IMR-90 (cell line): ENCODE data around the gene SOX8. TPM values are rescaled to one million over a fixed set of nuclear protein-coding genes. Genes with fewer than 3 reads are reported as not detected.

Experiments used
- ATAC-seq: fragments of 200-7000 bp; cut with Tn5 transposase; 2 replicates; pipeline ENCODE4 v1.9.1; 2020; ENCODE audit warnings: low read depth, mild to moderate bottlenecking, moderate library complexity
- BruUV-seq: library from RNA; stranded (reverse); fragments of 400-500 nt; replicated peaks from 2 replicates; lab custom pipeline; 2021; lab: Mats Ljungman, UMichigan
- CTCF ChIA-PET: fragments of 300-600 bp; formaldehyde crosslinking; extraction: SDS; loops from one replicate; lab custom pipeline; 2021; ENCODE audit warnings: antibody characterized with exemption; lab: Yijun Ruan, JAX
- POLR2A ChIA-PET: fragments of 300-600 bp; sonication (Branson Sonifier 250); formaldehyde crosslinking; loops from one replicate; lab custom pipeline; 2022; ENCODE audit warnings: antibody characterized with exemption; ENCODE audit not compliant: unreplicated experiment; lab: Charles Lee
- DNase-seq: peaks from one replicate; pipeline ENCODE4 v3.0.0; 2013
- H2AFZ ChIP-seq: replicated peaks from 2 replicates; pipeline ENCODE3; 2013; ENCODE audit warnings: low read length, mild to moderate bottlenecking; ENCODE audit not compliant: poor library complexity
- H2AK5ac ChIP-seq: 2 replicates; pipeline ENCODE4 v1.6.1; 2013; ENCODE audit warnings: low read depth, low read length, inconsistent platforms
- H2AK9ac ChIP-seq: replicated peaks from 2 replicates; pipeline ENCODE3; 2013; ENCODE audit warnings: mild to moderate bottlenecking, low read depth, low read length, moderate library complexity; ENCODE audit not compliant: poor library complexity
- H2BK120ac ChIP-seq: 2 replicates; pipeline ENCODE4 v1.6.1; 2013; ENCODE audit warnings: low read depth, low read length, inconsistent platforms
- H2BK15ac ChIP-seq: 3 replicates; pipeline ENCODE4 v1.6.1; 2013; ENCODE audit warnings: low read depth, low read length, inconsistent platforms
- H2BK20ac ChIP-seq: 2 replicates; pipeline ENCODE4 v1.6.1; 2013; ENCODE audit warnings: low read depth, mild to moderate bottlenecking, inconsistent platforms, low read length, moderate library complexity
- H2BK5ac ChIP-seq: 2 replicates; pipeline ENCODE4 v1.6.1; 2013; ENCODE audit warnings: mild to moderate bottlenecking, low read depth, low read length, inconsistent platforms; ENCODE audit not compliant: poor library complexity, severe bottlenecking
- H3K14ac ChIP-seq: replicated peaks from 2 replicates; pipeline ENCODE4 v1.6.1; 2013; ENCODE audit warnings: low read depth, low read length, inconsistent platforms
- H3K18ac ChIP-seq: 2 replicates; pipeline ENCODE4 v1.6.1; 2013; ENCODE audit warnings: low read depth, low read length, control low read depth
- H3K23ac ChIP-seq: 2 replicates; pipeline ENCODE4 v1.6.1; 2013; ENCODE audit warnings: low read depth, low read length, inconsistent platforms
- H3K27ac ChIP-seq: 2 replicates; pipeline ENCODE4 v1.5.1; 2013; ENCODE audit warnings: mild to moderate bottlenecking, control low read depth, low read length; ENCODE audit not compliant: insufficient read depth
- H3K27me3 ChIP-seq: 2 replicates; pipeline ENCODE4 v1.6.1; 2013; ENCODE audit warnings: low read length; ENCODE audit not compliant: control insufficient read depth, insufficient read depth
- H3K36me3 ChIP-seq: 2 replicates; pipeline ENCODE4 v1.6.1; 2013; ENCODE audit warnings: low read length, mixed read lengths; ENCODE audit not compliant: control insufficient read depth, insufficient read depth
- H3K4ac ChIP-seq: 2 replicates; pipeline ENCODE4 v1.6.1; 2013; ENCODE audit warnings: low read depth, low read length, inconsistent platforms
- H3K4me1 ChIP-seq: 2 replicates; pipeline ENCODE4 v1.6.1; 2013; ENCODE audit warnings: low read length, mixed read lengths; ENCODE audit not compliant: control insufficient read depth, insufficient read depth
- H3K4me2 ChIP-seq: 2 replicates; pipeline ENCODE4 v1.6.1; 2013; ENCODE audit warnings: low read depth, mild to moderate bottlenecking, control low read depth, low read length, moderate library complexity
- H3K4me3 ChIP-seq: 2 replicates; pipeline ENCODE4 v1.5.1; 2013; ENCODE audit warnings: low read depth, mild to moderate bottlenecking, control low read depth, low read length, moderate library complexity; ENCODE audit not compliant: insufficient read depth
- H3K56ac ChIP-seq: 2 replicates; pipeline ENCODE4 v1.6.1; 2013; ENCODE audit warnings: low read length, inconsistent platforms; ENCODE audit not compliant: insufficient read depth; ENCODE audit errors: extremely low read depth
- H3K79me1 ChIP-seq, 2 experiments: 2 replicates each; pipeline ENCODE4 v1.6.1; 2013; ENCODE audit warnings: low read length in 2 of 2, inconsistent platforms in 1 of 2, low read depth in 1 of 2
- H3K9ac ChIP-seq: 2 replicates; pipeline ENCODE4 v1.6.1; 2013; ENCODE audit warnings: low read depth, low read length, control low read depth
- H3K9me1 ChIP-seq: 2 replicates; pipeline ENCODE4 v1.6.1; 2013; ENCODE audit warnings: low read length, inconsistent platforms; ENCODE audit not compliant: insufficient read depth
- H3K9me3 ChIP-seq: 2 replicates; pipeline ENCODE4 v1.6.1; 2013; ENCODE audit warnings: low read length; ENCODE audit not compliant: control insufficient read depth, insufficient read depth
- H4K20me1 ChIP-seq: 2 replicates; pipeline ENCODE4 v1.6.1; 2013; ENCODE audit warnings: low read length, inconsistent platforms; ENCODE audit not compliant: insufficient read depth
- H4K5ac ChIP-seq: 2 replicates; pipeline ENCODE4 v1.6.1; 2013; ENCODE audit warnings: mild to moderate bottlenecking, low read depth, low read length, control low read depth
- H4K8ac ChIP-seq, 2 experiments: 2 replicates each; pipeline ENCODE4 v1.6.1; 2013; ENCODE audit warnings: low read depth in 2 of 2, low read length in 2 of 2, control low read depth in 1 of 2, inconsistent platforms in 1 of 2
- H4K91ac ChIP-seq: 2 replicates; pipeline ENCODE4 v1.6.1; 2013; ENCODE audit warnings: low read depth, low read length, inconsistent platforms; ENCODE audit not compliant: insufficient read depth
- BHLHE40 ChIP-seq: fragments of 150-350 bp; IDR thresholded peaks from 2 replicates; pipeline ENCODE4 v1.6.1; 2016; ENCODE audit warnings: mild to moderate bottlenecking, low read depth, low read length
- CEBPB ChIP-seq: IDR thresholded peaks from 2 replicates; pipeline ENCODE4 v1.6.1; 2012; ENCODE audit warnings: low read depth, low read length, improper control_type of control experiment
- CHD1 ChIP-seq: IDR thresholded peaks from 2 replicates; pipeline ENCODE4 v1.6.1; 2012; ENCODE audit warnings: low read depth, low read length, improper control_type of control experiment
- ELK1 ChIP-seq: fragments of 150-350 bp; IDR thresholded peaks from 2 replicates; pipeline ENCODE4 v1.6.1; 2016; ENCODE audit warnings: low read depth, mild to moderate bottlenecking, low read length, moderate library complexity, borderline replicate concordance
- FOS ChIP-seq: fragments of 150-350 bp; IDR thresholded peaks from 2 replicates; pipeline ENCODE4 v1.6.1; 2016; ENCODE audit warnings: low read depth, low read length
- MAFK ChIP-seq: IDR thresholded peaks from 2 replicates; pipeline ENCODE4 v1.6.1; 2012; ENCODE audit warnings: low read depth, low read length, improper control_type of control experiment
- MAZ ChIP-seq: IDR thresholded peaks from 2 replicates; pipeline ENCODE4 v1.6.1; 2012; ENCODE audit warnings: low read depth, mild to moderate bottlenecking, low read length, improper control_type of control experiment, moderate library complexity, borderline replicate concordance
- MXI1 ChIP-seq: IDR thresholded peaks from 2 replicates; pipeline ENCODE4 v1.6.1; 2012; ENCODE audit warnings: low read depth, mild to moderate bottlenecking, low read length, moderate library complexity, borderline replicate concordance
- NFE2L2 ChIP-seq: fragments of 150-350 bp; IDR thresholded peaks from 2 replicates; pipeline ENCODE4 v1.6.1; 2016; ENCODE audit warnings: low read depth, mild to moderate bottlenecking, low read length
- POLR2A ChIP-seq: IDR thresholded peaks from 2 replicates; pipeline ENCODE4 v1.6.1; 2012; ENCODE audit warnings: mild to moderate bottlenecking, low read depth, low read length
- RAD21 ChIP-seq: IDR thresholded peaks from 2 replicates; pipeline ENCODE4 v1.6.1; 2012; ENCODE audit warnings: low read length, improper control_type of control experiment
- RCOR1 ChIP-seq: IDR thresholded peaks from 2 replicates; pipeline ENCODE4 v1.6.1; 2012; ENCODE audit warnings: mild to moderate bottlenecking, low read length, improper control_type of control experiment; ENCODE audit not compliant: insufficient replicate concordance
- RFX5 ChIP-seq: IDR thresholded peaks from 2 replicates; pipeline ENCODE4 v1.8.0; 2012; ENCODE audit warnings: low read depth, mild to moderate bottlenecking, low read length, moderate library complexity
- SMC3 ChIP-seq: fragments of 150-350 bp; IDR thresholded peaks from 2 replicates; pipeline ENCODE4 v1.6.1; 2016; ENCODE audit warnings: low read depth, mild to moderate bottlenecking, antibody characterized with exemption, low read length, moderate library complexity
- USF2 ChIP-seq: fragments of 150-350 bp; IDR thresholded peaks from 2 replicates; pipeline ENCODE4 v1.6.1; 2017; ENCODE audit warnings: mild to moderate bottlenecking, antibody characterized with exemption, low read length, low read depth
- WGBS, 2 experiments: methylation state at CpG; one replicate each; pipeline versions ENCODE4 v1.1.5 to v1.1.7; 2013; ENCODE audit warnings: missing lambda C conversion rate in 2 of 2; ENCODE audit not compliant: insufficient read length in 1 of 2; ENCODE audit errors: extremely low coverage in 2 of 2; 5-methylcytosine and 5-hydroxymethylcytosine counted together
- dilution Hi-C: fragments of 300-500 bp; cut with HindIII; formaldehyde crosslinking; loops from one replicate; pipeline ENCODE4 v1.14.3; 2018; ENCODE audit warnings: low sequenced_read_pairs; ENCODE audit not compliant: unreplicated experiment
- in situ Hi-C: fragments of 300-500 bp; cut with MboI; formaldehyde crosslinking; loops from 3 replicates; pipeline ENCODE4 v1.14.3; 2019; ENCODE audit warnings: low sequenced_read_pairs, inconsistent platforms, mixed read lengths
- intact Hi-C: fragments of 100-400 bp; cut with micrococcal nuclease; formaldehyde crosslinking; loops from 2 replicates; pipeline ENCODE4 v1.10.0; 2022
- polyA plus RNA-seq, 3 experiments: library from polyadenylated mRNA; depleted of rRNA; stranded (reverse); fragments of >200 nt; gene quantifications; 2 replicates each; pipeline ENCODE4 v1.2.3, GENCODE V29; 2012; ENCODE audit warnings: low replicate concordance in 1 of 3
- total RNA-seq: library from RNA; depleted of rRNA; stranded (reverse); fragments of >200 nt; gene quantifications from 2 replicates; pipeline ENCODE4 v1.2.3, GENCODE V29; 2012
- TF ChIP-seq, protein P1 (sequence below): conservative IDR thresholded peaks from 2 replicates; pipeline ENCODE4 v1.5.1; 2012; ENCODE audit warnings: mild to moderate bottlenecking, low read depth, low read length, improper control_type of control experiment

Gene SOX8
- total and polyA plus RNA-seq, 2 of the 4 experiments (the other 2 are of a cell fraction) = under 0.01 to 0.26 TPM

DNA sequence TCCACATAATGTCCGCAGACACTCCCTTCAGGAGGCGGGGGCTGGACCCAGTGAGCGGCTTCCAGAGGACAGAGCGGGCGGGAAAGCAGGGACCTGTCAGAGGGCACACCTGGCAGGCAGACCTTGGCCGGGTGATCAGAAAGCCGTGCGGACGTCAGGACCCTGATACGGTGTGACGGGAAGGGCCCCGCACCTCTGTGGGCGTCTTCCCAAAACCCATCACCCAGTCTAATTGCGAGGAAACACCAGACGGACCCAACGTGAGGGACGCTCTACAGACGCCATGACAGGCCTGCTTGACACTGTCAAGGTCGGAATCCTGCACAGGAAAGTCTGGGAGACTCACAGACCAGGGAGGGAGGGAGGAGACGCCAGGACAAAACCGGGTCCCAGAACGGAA is 19.2 kb upstream of the SOX8 start:
- WGBS, 2 experiments = 100% methylated on average over 3 of the region's 22 CpGs; no CpG with 5 or more reads in 1 of the 2 experiments
- ATAC-seq (no peak), DNase-seq (no peak)
- H3K27ac ChIP-seq = no peak overlapping the region
- no peak overlapping the region for H2BK5ac ChIP-seq
- no peak overlapping the region for H2BK20ac ChIP-seq
- peaks cover 6% of the 10 kb centered on the region for H3K36me3 ChIP-seq
- dilution Hi-C loops (no loop called here), intact Hi-C loops (no loop called here), in situ Hi-C loops (no loop called here)
- H3K18ac ChIP-seq = no peak overlapping the region
- ChIA-PET CTCF (no interaction called here), POLR2A (no interaction called here)
- no peaks in the 10 kb centered on the region for H3K9me1 ChIP-seq
- H4K8ac ChIP-seq = no peak overlapping the region
- H3K4ac ChIP-seq = no peak overlapping the region
- H2AFZ ChIP-seq = no peak overlapping the region
- BruUV-seq = no TSS peak
- H3K23ac ChIP-seq = no peak overlapping the region
- no peak overlapping the region for H3K4me2 ChIP-seq
- peaks cover 0 to 4% of the 10 kb centered on the region in 2 experiments; a peak in 2 of 4 replicates for H3K79me1 ChIP-seq
- no peak overlapping the region for H3K14ac ChIP-seq
- H3K56ac ChIP-seq = no peak overlapping the region
- peaks cover 9% of the 10 kb centered on the region; the same call in 1 of the 2 replicates for H3K9me3 ChIP-seq
- H2BK15ac ChIP-seq = no peak overlapping the region
- TF ChIP-seq BHLHE40 (no peak), CEBPB (no peak), SMC3 (no peak), RCOR1 (no peak), MXI1 (no peak), USF2 (no peak), POLR2A (no peak), RAD21 (no peak), CHD1 (no peak), MAZ (no peak), FOS (no peak), ELK1 (no peak), MAFK (no peak), NFE2L2 (no peak), RFX5 (no peak)
- TF ChIP-seq, protein P1, sequence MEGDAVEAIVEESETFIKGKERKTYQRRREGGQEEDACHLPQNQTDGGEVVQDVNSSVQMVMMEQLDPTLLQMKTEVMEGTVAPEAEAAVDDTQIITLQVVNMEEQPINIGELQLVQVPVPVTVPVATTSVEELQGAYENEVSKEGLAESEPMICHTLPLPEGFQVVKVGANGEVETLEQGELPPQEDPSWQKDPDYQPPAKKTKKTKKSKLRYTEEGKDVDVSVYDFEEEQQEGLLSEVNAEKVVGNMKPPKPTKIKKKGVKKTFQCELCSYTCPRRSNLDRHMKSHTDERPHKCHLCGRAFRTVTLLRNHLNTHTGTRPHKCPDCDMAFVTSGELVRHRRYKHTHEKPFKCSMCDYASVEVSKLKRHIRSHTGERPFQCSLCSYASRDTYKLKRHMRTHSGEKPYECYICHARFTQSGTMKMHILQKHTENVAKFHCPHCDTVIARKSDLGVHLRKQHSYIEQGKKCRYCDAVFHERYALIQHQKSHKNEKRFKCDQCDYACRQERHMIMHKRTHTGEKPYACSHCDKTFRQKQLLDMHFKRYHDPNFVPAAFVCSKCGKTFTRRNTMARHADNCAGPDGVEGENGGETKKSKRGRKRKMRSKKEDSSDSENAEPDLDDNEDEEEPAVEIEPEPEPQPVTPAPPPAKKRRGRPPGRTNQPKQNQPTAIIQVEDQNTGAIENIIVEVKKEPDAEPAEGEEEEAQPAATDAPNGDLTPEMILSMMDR = no peak
- 0 out of 2 replicates have a peak, but pooled peaks cover 7% of the 10 kb centered on the region for H4K20me1 ChIP-seq
- H4K91ac ChIP-seq = no peak overlapping the region
- H2AK9ac ChIP-seq = no peak overlapping the region
- H3K27me3 ChIP-seq = no peaks in the 10 kb centered on the region
- H3K9ac ChIP-seq = no peak overlapping the region
- no peak overlapping the region for H2AK5ac ChIP-seq
- H2BK120ac ChIP-seq = no peak overlapping the region
- H3K4me3 ChIP-seq = no peak overlapping the region
- H4K5ac ChIP-seq = no peak overlapping the region
- H3K4me1 ChIP-seq = no peaks in the 10 kb centered on the region
